ENCODE results near the gene KIF1A. TPM values are rescaled to one million over a fixed set of nuclear protein-coding genes. Genes with fewer than 3 reads are reported as not detected.

KIF1A gene
- total RNA-seq, 4 donors from 2014 or later: 1.7 to 4.1 (median 3.4) TPM

- Histone ChIP-seq H3K36me3 (no peaks in the 10 kb centered on the region), H3K27ac (replicated peaks in 1 of 4) (no peak overlapping the region), H3K4me3 (no peak overlapping the region), H3K9me3 (no peaks in the 10 kb centered on the region), H3K4me1 (no peaks in the 10 kb centered on the region), H3K27me3 (peaks cover 0 to 36% (median 0%) of the 10 kb centered on the region in 4 donors)
- TF ChIP-seq EP300 (IDR thresholded peaks at IDR 0.05) (no peak), POLR2A (IDR thresholded peaks at IDR 0.05; ENCODE audit: low read depth) (no peak), POLR2AphosphoS5 (IDR thresholded peaks at IDR 0.05) (no peak), CTCF (IDR thresholded peaks at IDR 0.05) (no peak)
- 90% methylated on average over 20 of the region's 25 CpGs for WGBS
- intact Hi-C loops (cut with DNase I): no loop called here
- no peak for DNase-seq (ENCODE audit: extremely low spot score)
These were observed 106.7 kb downstream of the KIF1A start for GRCh38 chr2:240713071-240713927.

GRCh38 chr2:240712121-240712520 lies 107.9 kb downstream of the KIF1A start:
- peaks cover 0 to 39% (median 0%) of the 10 kb centered on the region in 4 donors for H3K27me3 ChIP-seq
- no peak overlapping the region for H3K4me3 ChIP-seq
- intact Hi-C loops (cut with DNase I): no loop called here
- TF ChIP-seq POLR2A (IDR thresholded peaks at IDR 0.05; ENCODE audit: low read depth) (no peak), POLR2AphosphoS5 (IDR thresholded peaks at IDR 0.05) (no peak), EP300 (IDR thresholded peaks at IDR 0.05) (no peak), CTCF (IDR thresholded peaks at IDR 0.05) (no peak)
- H3K9me3 ChIP-seq: no peaks in the 10 kb centered on the region
- 96% methylated on average over 7 of the region's 9 CpGs for WGBS
- H3K36me3 ChIP-seq: no peaks in the 10 kb centered on the region
- no peaks in the 10 kb centered on the region for H3K4me1 ChIP-seq
- no peak for DNase-seq (ENCODE audit: extremely low spot score)
- no peak overlapping the region for H3K27ac ChIP-seq (replicated peaks in 1 of 4)

- Histone ChIP-seq H3K27ac (replicated peaks in 1 of 4) (no peak overlapping the region), H3K9me3 (no peaks in the 10 kb centered on the region), H3K4me1 (no peaks in the 10 kb centered on the region), H3K27me3 (peaks cover 0 to 40% (median 0%) of the 10 kb centered on the region in 4 donors), H3K36me3 (no peaks in the 10 kb centered on the region), H3K4me3 (no peak overlapping the region)
- TF ChIP-seq CTCF (IDR thresholded peaks at IDR 0.05): no peak
- TF ChIP-seq EP300 (IDR thresholded peaks at IDR 0.05): no peak
- no peak for TF ChIP-seq POLR2A (IDR thresholded peaks at IDR 0.05; ENCODE audit: low read depth)
- no peak for TF ChIP-seq POLR2AphosphoS5 (IDR thresholded peaks at IDR 0.05)
- 54% methylated on average over 3 of the region's 5 CpGs for WGBS
- intact Hi-C loops (cut with DNase I): no loop called here
- DNase-seq (ENCODE audit: extremely low spot score): no peak
These were observed 108.3 kb downstream of the KIF1A start for GRCh38 chr2:240711701-240712100.

- H3K4me1 ChIP-seq: no peaks in the 10 kb centered on the region
- WGBS: 88% methylated on average over 5 of the region's 9 CpGs
- no peak overlapping the region for H3K27ac ChIP-seq (replicated peaks in 1 of 4)
- no peaks in the 10 kb centered on the region for H3K36me3 ChIP-seq
- no peak overlapping the region for H3K4me3 ChIP-seq
- H3K9me3 ChIP-seq: no peaks in the 10 kb centered on the region
- no peak for DNase-seq (ENCODE audit: extremely low spot score)
- intact Hi-C loops (cut with DNase I): no loop called here
- peaks cover 0 to 40% (median 0%) of the 10 kb centered on the region in 4 donors for H3K27me3 ChIP-seq
- TF ChIP-seq POLR2AphosphoS5 (IDR thresholded peaks at IDR 0.05) (no peak), POLR2A (IDR thresholded peaks at IDR 0.05; ENCODE audit: low read depth) (no peak), EP300 (IDR thresholded peaks at IDR 0.05) (no peak), CTCF (IDR thresholded peaks at IDR 0.05) (no peak)
These were observed 108.7 kb downstream of the KIF1A start for GRCh38 chr2:240711296-240711695.
